ENCODE measurements around the gene KDM4B.
A peak's percentile ranks its signal among the peaks of the same experiment; 100 is the strongest.

The KDM4B gene

GRCh38 chr19:5091684-5092480 lies 123.0 kb downstream of the KDM4B start:
- TF ChIP-seq CTCF (IDR thresholded peaks at IDR 0.05): no peak
- Histone ChIP-seq H3K4me3 (peak overlapping the region; percentile 41), H3K27ac (peak overlapping the region; percentile 57 to 83)
- DNase-seq (ENCODE audit: low spot score): no peak

- Histone ChIP-seq H3K27ac (peak overlapping the region in 1 of 2 donors; percentile 83), H3K4me3 (no peak overlapping the region)
- TF ChIP-seq CTCF (IDR thresholded peaks at IDR 0.05): no peak
- no peak for DNase-seq (ENCODE audit: low spot score)
These were observed 123.5 kb downstream of the KDM4B start for GRCh38 chr19:5092481-5092843.

- Histone ChIP-seq H3K4me3 (no peak overlapping the region), H3K27ac (peak overlapping the region in 1 of 2 donors; percentile 83)
- no peak for DNase-seq (ENCODE audit: low spot score)
- TF ChIP-seq CTCF (IDR thresholded peaks at IDR 0.05): no peak
These were observed 124.5 kb downstream of the KDM4B start for GRCh38 chr19:5093297-5093928.

GRCh38 chr19:5093948-5094718 lies 125.2 kb downstream of the KDM4B start:
- no peak for TF ChIP-seq CTCF (IDR thresholded peaks at IDR 0.05)
- peak overlapping the region in 1 of 2 donors; percentile 83 for H3K27ac ChIP-seq
- no peak for DNase-seq (ENCODE audit: low spot score)
- H3K4me3 ChIP-seq: no peak overlapping the region

GRCh38 chr19:5094768-5095567 lies 126.1 kb downstream of the KDM4B start:
- no peak for TF ChIP-seq CTCF (IDR thresholded peaks at IDR 0.05)
- Histone ChIP-seq H3K4me3 (no peak overlapping the region), H3K27ac (no peak overlapping the region)
- no peak for DNase-seq (ENCODE audit: low spot score)

- Histone ChIP-seq H3K4me3 (no peak overlapping the region), H3K27ac (no peak overlapping the region)
- TF ChIP-seq CTCF (IDR thresholded peaks at IDR 0.05): no peak
- no peak for DNase-seq (ENCODE audit: low spot score)
These were observed 126.6 kb downstream of the KDM4B start for GRCh38 chr19:5095568-5095850.
